Measurements from ENCODE around the gene COPS3.
A peak's percentile ranks its signal among the peaks of the same experiment; 100 is the strongest.
"Not testable (repeated sequence)": the region's sequence is repeated elsewhere in the genome, so short reads cannot be mapped to it uniquely, and the experiment has no call there.

The COPS3 gene

GRCh38 chr17:17313350-17313991, 32.4 kb upstream of the COPS3 start:
- H3K27ac Mint-ChIP-seq = peak overlapping the region; percentile 29 to 44
- H3K36me3 Mint-ChIP-seq (ENCODE audit: insufficient read depth) = no peaks in the 10 kb centered on the region
- peaks cover 3 to 6% of the 10 kb centered on the region in 2 donors for H3K4me1 Mint-ChIP-seq (ENCODE audit: low read depth in 2 of 2)
- no peak overlapping the region for H3K4me3 Mint-ChIP-seq
- no peaks in the 10 kb centered on the region for H3K27me3 Mint-ChIP-seq
- peak; percentile 100 for ATAC-seq (replicated peaks)
- no peaks in the 10 kb centered on the region for H3K9me3 Mint-ChIP-seq
- DNase-seq = peak; percentile 71 to 72 (median 72)

DNA sequence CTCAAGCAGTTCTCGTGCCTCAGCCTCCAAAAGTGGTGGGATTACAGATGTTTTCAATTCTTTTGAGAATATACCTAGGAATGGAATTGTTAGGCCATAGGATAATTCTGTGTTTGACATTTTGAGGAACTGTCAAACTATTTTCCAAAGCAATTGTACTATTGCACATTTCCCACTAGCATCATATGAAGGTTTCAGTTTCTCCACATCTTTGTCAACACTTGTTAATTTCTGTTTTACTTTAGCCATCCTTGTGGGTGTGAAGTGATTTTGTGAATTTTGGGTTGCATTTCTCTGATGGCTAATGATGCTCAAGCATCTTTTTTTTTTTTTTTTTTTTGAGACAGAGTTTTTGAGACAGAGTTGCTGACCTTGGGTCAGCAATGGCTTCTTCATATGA, 28.3 kb upstream of the COPS3 start:
- no peak overlapping the region for H3K4me3 Mint-ChIP-seq
- no peaks in the 10 kb centered on the region for H3K9me3 Mint-ChIP-seq
- ATAC-seq (replicated peaks) (no peak), DNase-seq (no peak)
- no peaks in the 10 kb centered on the region for H3K27me3 Mint-ChIP-seq
- peak overlapping the region in 1 of 2 donors; percentile 28 for H3K27ac Mint-ChIP-seq
- H3K4me1 Mint-ChIP-seq (ENCODE audit: low read depth in 2 of 2) = peaks cover 15 to 19% of the 10 kb centered on the region in 2 donors
- peaks cover 12% of the 10 kb centered on the region for H3K36me3 Mint-ChIP-seq (ENCODE audit: insufficient read depth)

DNA sequence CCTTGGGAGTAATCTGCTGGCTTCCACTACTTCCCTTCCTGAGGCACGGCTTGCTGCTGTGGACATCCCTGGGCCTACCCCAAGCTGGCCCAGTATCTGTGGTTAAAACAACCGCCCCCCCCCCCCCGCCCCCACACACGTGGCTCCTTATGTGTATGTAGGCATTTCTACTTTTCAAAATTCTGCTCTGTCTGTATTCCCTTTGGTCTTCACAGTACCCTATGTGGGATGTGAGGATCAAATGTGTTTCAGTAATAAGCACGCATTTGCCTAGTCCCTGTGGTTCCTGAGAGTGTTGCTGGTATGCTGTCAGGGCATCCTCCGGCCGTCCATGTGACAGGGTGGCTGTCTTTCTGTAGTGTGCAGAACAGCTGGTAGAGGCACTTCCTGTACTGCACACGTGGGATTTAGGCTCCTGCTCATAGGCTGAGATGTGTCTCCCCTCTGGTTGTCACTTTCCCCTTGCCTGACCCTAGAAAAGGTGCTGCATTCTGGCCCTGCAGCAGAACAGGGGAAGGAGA, 24.3 kb upstream of the COPS3 start:
- H3K4me3 Mint-ChIP-seq = peak overlapping the region; percentile 74 to 82
- peaks cover under 1 to 2% of the 10 kb centered on the region in 2 donors for H3K27me3 Mint-ChIP-seq
- H3K4me1 Mint-ChIP-seq (ENCODE audit: low read depth in 2 of 2) = peaks cover 19 to 24% of the 10 kb centered on the region in 2 donors
- DNase-seq = peak; percentile 41 to 45 (median 43)
- peaks cover 12% of the 10 kb centered on the region for H3K36me3 Mint-ChIP-seq (ENCODE audit: insufficient read depth)
- H3K27ac Mint-ChIP-seq = peak overlapping the region; percentile 87 to 93
- ATAC-seq (replicated peaks) = peak; percentile 72
- H3K9me3 Mint-ChIP-seq = no peaks in the 10 kb centered on the region

- peak; percentile 17 to 41 (median 24) for DNase-seq
- H3K36me3 Mint-ChIP-seq (ENCODE audit: insufficient read depth) = peaks cover 12% of the 10 kb centered on the region
- peak; percentile 72 for ATAC-seq (replicated peaks)
- no peaks in the 10 kb centered on the region for H3K9me3 Mint-ChIP-seq
- H3K27ac Mint-ChIP-seq = peak overlapping the region; percentile 87 to 93
- H3K4me3 Mint-ChIP-seq = peak overlapping the region; percentile 82 to 83
- H3K27me3 Mint-ChIP-seq = peaks cover 5 to 9% of the 10 kb centered on the region in 2 donors
- H3K4me1 Mint-ChIP-seq (ENCODE audit: low read depth in 2 of 2) = peaks cover 19 to 24% of the 10 kb centered on the region in 2 donors
These were observed 23.5 kb upstream of the COPS3 start for GRCh38 chr17:17304521-17304985.

GRCh38 chr17:17303847-17304490, 22.9 kb upstream of the COPS3 start:
- H3K27ac Mint-ChIP-seq = peak overlapping the region; percentile 87 to 93
- H3K4me1 Mint-ChIP-seq (ENCODE audit: low read depth in 2 of 2) = peaks cover 19 to 24% of the 10 kb centered on the region in 2 donors
- H3K4me3 Mint-ChIP-seq = peak overlapping the region; percentile 82 to 83
- no peaks in the 10 kb centered on the region for H3K9me3 Mint-ChIP-seq
- H3K27me3 Mint-ChIP-seq = peaks cover 5 to 9% of the 10 kb centered on the region in 2 donors
- ATAC-seq (replicated peaks) (no peak), DNase-seq (no peak)
- peaks cover 12% of the 10 kb centered on the region for H3K36me3 Mint-ChIP-seq (ENCODE audit: insufficient read depth)

GRCh38 chr17:17303010-17303846, 22.2 kb upstream of the COPS3 start, which contains the start of gene NT5M:
TSS of gene NT5M (plus strand) at chr17:17303373. CDS start at chr17:17303551, 178 bp downstream.
- Mint-ChIP-seq H3K9me3 (no peaks in the 10 kb centered on the region), H3K27me3 (peaks cover 5 to 9% of the 10 kb centered on the region in 2 donors), H3K36me3 (ENCODE audit: insufficient read depth) (peaks cover 12% of the 10 kb centered on the region), H3K4me3 (peak within 1 kb of the TSS; percentile 82 to 83), H3K27ac (peak within 1 kb of the TSS; percentile 87 to 93), H3K4me1 (ENCODE audit: low read depth in 2 of 2) (peaks cover 19 to 24% of the 10 kb centered on the region in 2 donors)
- peak; percentile 36 to 56 (median 46) for DNase-seq
- ATAC-seq (replicated peaks) = peak; percentile 56

DNA sequence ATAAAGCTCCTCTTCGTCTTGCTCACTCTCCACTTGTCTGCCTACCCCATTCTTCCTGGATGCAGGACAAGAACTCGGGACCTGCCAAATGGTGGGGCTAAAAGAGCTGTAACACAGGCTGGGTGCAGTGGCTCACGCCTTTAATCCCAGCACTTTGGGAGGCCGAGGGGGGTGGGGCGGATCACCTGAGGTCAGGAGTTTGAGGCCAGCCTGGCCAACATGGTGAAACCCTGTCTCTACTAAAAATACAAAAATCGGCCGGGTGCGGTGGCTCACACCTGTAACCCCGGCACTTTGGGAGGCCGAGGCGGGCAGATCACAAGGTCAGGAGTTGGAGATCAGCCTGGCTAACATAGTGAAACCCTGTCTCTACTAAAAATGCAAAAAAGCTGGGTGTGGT, 20.6 kb upstream of the COPS3 start:
- not testable (repeated sequence) for H3K9me3 Mint-ChIP-seq; H3K27ac Mint-ChIP-seq; ATAC-seq (replicated peaks); H3K27me3 Mint-ChIP-seq; DNase-seq
- Mint-ChIP-seq H3K36me3 (ENCODE audit: insufficient read depth) (peaks cover 12% of the 10 kb centered on the region), H3K4me1 (ENCODE audit: low read depth in 2 of 2) (peaks cover 19 to 24% of the 10 kb centered on the region in 2 donors), H3K4me3 (peak overlapping the region in 1 of 2 donors; percentile 38)

- H3K36me3 Mint-ChIP-seq (ENCODE audit: insufficient read depth) = peaks cover 12% of the 10 kb centered on the region
- peak; percentile 28 to 34 (median 29) for DNase-seq
- H3K4me3 Mint-ChIP-seq = peak overlapping the region in 1 of 2 donors; percentile 51
- ATAC-seq (replicated peaks) = peak; percentile 37
- peaks cover 17 to 24% of the 10 kb centered on the region in 2 donors for H3K4me1 Mint-ChIP-seq (ENCODE audit: low read depth in 2 of 2)
- peaks cover 5 to 9% of the 10 kb centered on the region in 2 donors for H3K27me3 Mint-ChIP-seq
- H3K27ac Mint-ChIP-seq = no peak overlapping the region
- no peaks in the 10 kb centered on the region for H3K9me3 Mint-ChIP-seq
These were observed 19.9 kb upstream of the COPS3 start for GRCh38 chr17:17300624-17301568.

GRCh38 chr17:17298108-17298507, 17.1 kb upstream of the COPS3 start:
- no peak for ATAC-seq (replicated peaks)
- Mint-ChIP-seq H3K36me3 (ENCODE audit: insufficient read depth) (no peaks in the 10 kb centered on the region), H3K27ac (no peak overlapping the region), H3K4me1 (ENCODE audit: low read depth in 2 of 2) (peaks cover 2 to 6% of the 10 kb centered on the region in 2 donors), H3K9me3 (no peaks in the 10 kb centered on the region), H3K4me3 (no peak overlapping the region), H3K27me3 (peaks cover 5 to 9% of the 10 kb centered on the region in 2 donors)
- DNase-seq = no peak

GRCh38 chr17:17297217-17297616, 16.2 kb upstream of the COPS3 start:
- ATAC-seq (replicated peaks) = no peak
- Mint-ChIP-seq H3K9me3 (no peaks in the 10 kb centered on the region), H3K27ac (no peak overlapping the region), H3K36me3 (ENCODE audit: insufficient read depth) (no peaks in the 10 kb centered on the region), H3K4me3 (no peak overlapping the region), H3K27me3 (peaks cover 5 to 9% of the 10 kb centered on the region in 2 donors), H3K4me1 (ENCODE audit: low read depth in 2 of 2) (no peaks in the 10 kb centered on the region)
- no peak for DNase-seq

DNA sequence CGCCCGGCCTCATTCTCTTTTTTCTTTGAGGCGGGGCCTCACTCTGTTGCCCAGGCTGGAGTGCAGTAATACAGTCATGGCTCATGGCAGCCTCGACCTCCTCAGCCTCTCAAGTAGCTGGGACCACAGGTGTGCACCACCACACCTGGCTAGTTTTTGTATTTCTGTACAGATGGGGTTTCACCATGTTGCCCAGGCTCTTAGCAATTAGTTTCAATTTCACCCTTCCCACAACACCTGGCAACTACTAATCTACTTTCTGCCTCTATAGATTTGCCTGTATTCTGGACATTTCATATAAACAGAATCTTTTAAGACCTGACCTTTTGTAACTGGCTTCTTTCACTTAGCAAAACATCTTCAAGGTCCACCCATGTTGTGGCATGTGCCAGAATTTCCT, 14.1 kb upstream of the COPS3 start:
- ATAC-seq (replicated peaks) = no peak
- no peaks in the 10 kb centered on the region for H3K9me3 Mint-ChIP-seq
- H3K4me3 Mint-ChIP-seq = no peak overlapping the region
- DNase-seq = no peak
- H3K36me3 Mint-ChIP-seq (ENCODE audit: insufficient read depth) = no peaks in the 10 kb centered on the region
- peaks cover 3 to 4% of the 10 kb centered on the region in 2 donors for H3K27me3 Mint-ChIP-seq
- H3K4me1 Mint-ChIP-seq (ENCODE audit: low read depth in 2 of 2) = no peaks in the 10 kb centered on the region
- H3K27ac Mint-ChIP-seq = no peak overlapping the region

DNA sequence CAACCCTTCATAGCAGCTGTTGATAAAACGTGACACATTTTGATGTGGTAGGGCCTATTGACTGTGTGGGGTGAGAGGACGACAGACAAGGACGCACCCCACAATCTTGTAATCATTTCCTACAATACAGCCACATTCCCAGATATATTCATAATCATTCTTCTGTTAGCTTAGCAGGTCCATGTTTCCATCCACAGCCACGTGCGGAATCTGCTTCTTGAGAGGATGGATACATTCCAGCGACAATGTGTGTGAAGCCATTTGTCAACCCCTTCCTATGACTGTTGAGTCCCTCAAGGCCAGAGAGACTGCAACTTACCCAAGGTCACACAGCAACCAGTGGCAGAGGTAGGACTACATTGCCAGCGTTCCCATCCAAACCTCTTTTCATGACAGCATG, 8.7 kb upstream of the COPS3 start:
- Mint-ChIP-seq H3K27ac (no peak overlapping the region), H3K27me3 (no peaks in the 10 kb centered on the region), H3K36me3 (ENCODE audit: insufficient read depth) (no peaks in the 10 kb centered on the region), H3K9me3 (no peaks in the 10 kb centered on the region), H3K4me3 (no peak overlapping the region), H3K4me1 (ENCODE audit: low read depth in 2 of 2) (no peaks in the 10 kb centered on the region)
- DNase-seq (no peak), ATAC-seq (replicated peaks) (no peak)

Data from effector memory CD8-positive, alpha-beta T cell (primary cell).